H9 (cell line): ENCODE measurements around the gene RBMS3. TPM values are rescaled to one million over a fixed set of nuclear protein-coding genes. Genes with fewer than 3 reads are reported as not detected.

Experiments used
- DNase-seq: peaks from one replicate; pipeline ENCODE4 v3.0.0-alpha.2; 2017
- H2AFZ ChIP-seq: one replicate; pipeline ENCODE4 v1.6.1; 2013; ENCODE audit warnings: mild to moderate bottlenecking, low read length, control low read depth, moderate library complexity
- H2AK5ac ChIP-seq: 2 replicates; pipeline ENCODE4 v1.6.1; 2013; ENCODE audit warnings: low read length, control low read depth, mixed read lengths; ENCODE audit not compliant: insufficient read length
- H2BK120ac ChIP-seq: one replicate; pipeline ENCODE4 v1.6.1; 2013; ENCODE audit warnings: low read depth, mild to moderate bottlenecking, low read length, control low read depth, inconsistent platforms; ENCODE audit not compliant: poor library complexity, severe bottlenecking
- H2BK12ac ChIP-seq: 2 replicates; pipeline ENCODE4 v1.6.1; 2013; ENCODE audit warnings: low read length, control low read depth, mixed read lengths, low read depth; ENCODE audit not compliant: insufficient read length
- H2BK15ac ChIP-seq: 2 replicates; pipeline ENCODE4 v1.6.1; 2013; ENCODE audit warnings: low read depth, low read length, control low read depth
- H2BK20ac ChIP-seq: one replicate; pipeline ENCODE4 v1.6.1; 2013; ENCODE audit warnings: low read depth, mild to moderate bottlenecking, low read length, control low read depth, inconsistent platforms; ENCODE audit not compliant: poor library complexity, severe bottlenecking
- H2BK5ac ChIP-seq: 2 replicates; pipeline ENCODE4 v1.6.1; 2013; ENCODE audit warnings: low read length, control low read depth, mixed read lengths; ENCODE audit not compliant: insufficient read length
- H3K14ac ChIP-seq: 2 replicates; pipeline ENCODE4 v1.6.1; 2013; ENCODE audit warnings: low read length, control low read depth; ENCODE audit not compliant: insufficient read depth
- H3K18ac ChIP-seq: 2 replicates; pipeline ENCODE4 v1.6.1; 2013; ENCODE audit warnings: low read depth, mild to moderate bottlenecking, mixed read lengths, low read length, control low read depth; ENCODE audit not compliant: insufficient read length
- H3K23ac ChIP-seq: 2 replicates; pipeline ENCODE4 v1.6.1; 2013; ENCODE audit warnings: low read length, control low read depth, mixed read lengths, low read depth; ENCODE audit not compliant: insufficient read length
- H3K23me2 ChIP-seq: 2 replicates; pipeline ENCODE4 v1.6.1; 2013; ENCODE audit warnings: low read depth, mild to moderate bottlenecking, mixed read lengths, low read length, control low read depth; ENCODE audit not compliant: insufficient read length, poor library complexity, severe bottlenecking
- H3K27ac ChIP-seq: 2 replicates; pipeline ENCODE4 v1.5.1; 2013; ENCODE audit warnings: low read length, control low read depth, mixed read lengths, low read depth; ENCODE audit not compliant: insufficient read length
- H3K27me3 ChIP-seq: 2 replicates; pipeline ENCODE4 v1.6.1; 2013; ENCODE audit warnings: low read length, control low read depth, inconsistent platforms; ENCODE audit not compliant: insufficient read depth
- H3K4ac ChIP-seq: 2 replicates; pipeline ENCODE4 v1.6.1; 2013; ENCODE audit warnings: low read depth, mild to moderate bottlenecking, control low read depth, inconsistent platforms, low read length, moderate library complexity
- H3K4me1 ChIP-seq: 2 replicates; pipeline ENCODE4 v1.6.1; 2013; ENCODE audit warnings: low read length, control low read depth, inconsistent platforms; ENCODE audit not compliant: insufficient read depth
- H3K4me2 ChIP-seq: 2 replicates; pipeline ENCODE4 v1.6.1; 2013; ENCODE audit warnings: low read length, control low read depth, mixed read lengths; ENCODE audit not compliant: insufficient read length, insufficient read depth
- H3K56ac ChIP-seq: 2 replicates; pipeline ENCODE4 v1.6.1; 2013; ENCODE audit warnings: low read depth, mild to moderate bottlenecking, mixed read lengths, low read length, control low read depth; ENCODE audit not compliant: insufficient read length
- H3K79me1 ChIP-seq: 2 replicates; pipeline ENCODE4 v1.6.1; 2013; ENCODE audit warnings: low read depth, mild to moderate bottlenecking, moderate library complexity, low read length, control low read depth, inconsistent platforms; ENCODE audit not compliant: insufficient read depth, poor library complexity, severe bottlenecking
- H3K79me2 ChIP-seq: 2 replicates; pipeline ENCODE4 v1.6.1; 2013; ENCODE audit warnings: low read length, control low read depth, inconsistent platforms; ENCODE audit not compliant: insufficient read depth
- H3K9ac ChIP-seq: 2 replicates; pipeline ENCODE4 v1.6.1; 2013; ENCODE audit warnings: low read length, control low read depth, mixed read lengths; ENCODE audit not compliant: insufficient read length; ENCODE audit errors: extremely low read depth
- H3K9me3 ChIP-seq: one replicate; pipeline ENCODE4 v1.6.1; 2013; ENCODE audit warnings: low read depth, low read length, inconsistent platforms; ENCODE audit not compliant: control insufficient read depth
- H3T11ph ChIP-seq: one replicate; pipeline ENCODE4 v1.6.1; 2013; ENCODE audit warnings: mild to moderate bottlenecking, low read length, control low read depth, inconsistent platforms
- H4K20me1 ChIP-seq: one replicate; pipeline ENCODE4 v1.6.1; 2013; ENCODE audit not compliant: control insufficient read depth, insufficient read length, insufficient read depth
- H4K5ac ChIP-seq: 2 replicates; pipeline ENCODE4 v1.6.1; 2013; ENCODE audit warnings: low read depth, mild to moderate bottlenecking, mixed read lengths, low read length, control low read depth; ENCODE audit not compliant: insufficient read length
- H4K8ac ChIP-seq: replicated peaks from 2 replicates; pipeline ENCODE4 v1.6.1; 2013; ENCODE audit warnings: low read length, control low read depth, mixed read lengths, low read depth; ENCODE audit not compliant: insufficient read length
- H4K91ac ChIP-seq: 2 replicates; pipeline ENCODE4 v1.6.1; 2013; ENCODE audit warnings: low read depth, mild to moderate bottlenecking, moderate library complexity, mixed read lengths, low read length, control low read depth; ENCODE audit not compliant: insufficient read length
- H3K27ac Mint-ChIP-seq, 3 experiments: 2 replicates in 2 of 3; 3 replicates in 1 of 3; pipeline ENCODE4 v1.8.0; 2020 to 2021; ENCODE audit warnings: mixed read lengths in 3 of 3, mild to moderate bottlenecking in 1 of 3, moderate library complexity in 1 of 3
- H3K27me3 Mint-ChIP-seq: 2 replicates; pipeline ENCODE4 v1.8.0; 2021; ENCODE audit warnings: low read depth, mild to moderate bottlenecking, moderate library complexity, mixed read lengths
- H3K36me3 Mint-ChIP-seq, 3 experiments: 2 replicates in 2 of 3; 3 replicates in 1 of 3; pipeline ENCODE4 v1.8.0; 2020 to 2021; ENCODE audit warnings: low read depth in 3 of 3, mixed read lengths in 3 of 3; ENCODE audit not compliant: insufficient read depth in 1 of 3
- H3K4me1 Mint-ChIP-seq, 2 experiments: 2 replicates each; pipeline ENCODE4 v1.8.0; 2020; ENCODE audit warnings: mixed read lengths in 2 of 2
- H3K4me3 Mint-ChIP-seq, 2 experiments: 2 replicates in 1 of 2; 3 replicates in 1 of 2; pipeline ENCODE4 v1.8.0; 2020 to 2021; ENCODE audit warnings: mild to moderate bottlenecking in 2 of 2, mixed read lengths in 2 of 2, moderate library complexity in 1 of 2
- H3K9me3 Mint-ChIP-seq, 2 experiments: 2 replicates in 1 of 2; 3 replicates in 1 of 2; pipeline ENCODE4 v1.8.0; 2020; ENCODE audit warnings: mild to moderate bottlenecking in 2 of 2, mixed read lengths in 2 of 2, moderate library complexity in 1 of 2
- CTCF ChIP-seq: fragments of 200-600 bp; sonication (generic); conservative IDR thresholded peaks from 3 replicates; pipeline ENCODE4 v1.8.0; 2021; ENCODE audit warnings: antibody characterized with exemption, mild to moderate bottlenecking
- WGBS: extraction: QIAGEN DNeasy Blood & Tissue Kit; methylation state at CpG from one replicate; pipeline ENCODE4 v1.1.7; 2013; ENCODE audit warnings: missing lambda C conversion rate, low lambda C conversion rate, mixed read lengths; ENCODE audit not compliant: insufficient read length; ENCODE audit errors: extremely low coverage; 5-methylcytosine and 5-hydroxymethylcytosine counted together
- total RNA-seq: library from RNA; stranded (reverse); gene quantifications from 2 replicates; pipeline ENCODE4 v1.2.1, GENCODE V29; 2021

RBMS3 gene
- total RNA-seq, 1 experiment from 2014 or later: 8.1 TPM

DNA sequence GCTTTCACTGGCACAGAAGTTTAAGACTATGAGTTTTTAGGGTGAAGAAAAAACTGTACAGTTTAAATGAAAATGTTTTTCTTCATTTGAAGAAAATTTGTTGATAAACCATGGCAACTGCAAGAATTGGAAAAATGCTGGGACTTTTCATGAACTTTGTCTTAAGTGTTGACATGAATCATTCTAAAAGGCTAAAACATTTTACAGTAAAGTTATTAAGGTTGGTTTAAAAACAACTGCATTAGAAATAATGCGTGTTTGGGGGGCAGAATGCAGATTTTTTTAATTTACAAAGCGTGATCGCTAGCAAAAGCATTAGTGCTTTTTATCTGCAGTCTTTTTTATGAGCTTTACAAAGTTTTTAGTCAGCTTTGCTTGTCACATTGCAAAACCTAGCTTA is 723.6 kb downstream of the RBMS3 start:
- Histone ChIP-seq H4K91ac (no peak overlapping the region), H2AFZ (no peak overlapping the region), H3K23ac (no peak overlapping the region), H2BK20ac (no peak overlapping the region), H3K14ac (no peak overlapping the region), H2BK120ac (no peak overlapping the region), H3K4me1 (0 out of 2 replicates have a peak, but pooled peaks cover 3% of the 10 kb centered on the region), H4K8ac (no peak overlapping the region), H2BK5ac (no peak overlapping the region), H2AK5ac (no peak overlapping the region), H4K20me1 (no peaks in the 10 kb centered on the region), H3K23me2 (no peaks in the 10 kb centered on the region), H3K79me2 (no peaks in the 10 kb centered on the region), H3K27ac (no peak overlapping the region), H3K4ac (no peak overlapping the region), H3K9me3 (no peaks in the 10 kb centered on the region), H3K18ac (no peak overlapping the region), H4K5ac (no peak overlapping the region), H2BK12ac (no peak overlapping the region), H3K79me1 (no peaks in the 10 kb centered on the region), H3K4me2 (no peak overlapping the region), H3T11ph (no peak overlapping the region), H3K9ac (no peak overlapping the region), H3K56ac (no peak overlapping the region), H2BK15ac (no peak overlapping the region), H3K27me3 (no peaks in the 10 kb centered on the region)
- peaks cover 25 to 46% of the 10 kb centered on the region in 2 experiments for H3K4me1 Mint-ChIP-seq
- H3K27ac Mint-ChIP-seq: no peak overlapping the region
- WGBS: no CpG with 5 or more reads among the region's 3 CpGs
- no peak for DNase-seq
- no peaks in the 10 kb centered on the region for H3K36me3 Mint-ChIP-seq
- H3K9me3 Mint-ChIP-seq: no peaks in the 10 kb centered on the region; a peak in 1 of 5 replicates
- H3K27me3 Mint-ChIP-seq: no peaks in the 10 kb centered on the region
- H3K4me3 Mint-ChIP-seq: no peak overlapping the region
- TF ChIP-seq CTCF: no peak
